Activated naive CD8-positive, alpha-beta T cell treated with anti-CD3 and anti-CD28 coated beads for 36 hours (primary cell): ENCODE results near the gene CLEC1A. TPM values are rescaled to one million over a fixed set of nuclear protein-coding genes. Genes with fewer than 3 reads are reported as not detected.
"Not testable (repeated sequence)": the region's sequence is repeated elsewhere in the genome, so short reads cannot be mapped to it uniquely, and the experiment has no call there.

ENCODE experiments used
- DNase-seq: peaks from one replicate; pipeline ENCODE4 v3.0.0; 2021
- H3K27ac Mint-ChIP-seq: one replicate; pipeline ENCODE4 v1.8.0; 2022; ENCODE audit warnings: mild to moderate bottlenecking, moderate library complexity, mixed read lengths
- H3K27me3 Mint-ChIP-seq: one replicate; pipeline ENCODE4 v1.8.0; 2022; ENCODE audit warnings: mild to moderate bottlenecking, mixed read lengths
- H3K36me3 Mint-ChIP-seq: one replicate; pipeline ENCODE4 v1.8.0; 2021; ENCODE audit warnings: mild to moderate bottlenecking, mixed read lengths
- H3K4me1 Mint-ChIP-seq: one replicate; pipeline ENCODE4 v1.8.0; 2021; ENCODE audit warnings: mixed read lengths
- H3K4me3 Mint-ChIP-seq: one replicate; pipeline ENCODE4 v1.8.0; 2022; ENCODE audit warnings: mild to moderate bottlenecking, moderate library complexity, mixed read lengths
- H3K9me3 Mint-ChIP-seq: one replicate; pipeline ENCODE4 v1.8.0; 2022; ENCODE audit warnings: mixed read lengths
- total RNA-seq, 2 experiments: library from RNA; stranded (reverse); gene quantifications; one replicate each; pipeline ENCODE4 v1.2.3, GENCODE V29; 2021

The CLEC1A gene
- total RNA-seq, 2 experiments from 2014 or later = not detected

DNA sequence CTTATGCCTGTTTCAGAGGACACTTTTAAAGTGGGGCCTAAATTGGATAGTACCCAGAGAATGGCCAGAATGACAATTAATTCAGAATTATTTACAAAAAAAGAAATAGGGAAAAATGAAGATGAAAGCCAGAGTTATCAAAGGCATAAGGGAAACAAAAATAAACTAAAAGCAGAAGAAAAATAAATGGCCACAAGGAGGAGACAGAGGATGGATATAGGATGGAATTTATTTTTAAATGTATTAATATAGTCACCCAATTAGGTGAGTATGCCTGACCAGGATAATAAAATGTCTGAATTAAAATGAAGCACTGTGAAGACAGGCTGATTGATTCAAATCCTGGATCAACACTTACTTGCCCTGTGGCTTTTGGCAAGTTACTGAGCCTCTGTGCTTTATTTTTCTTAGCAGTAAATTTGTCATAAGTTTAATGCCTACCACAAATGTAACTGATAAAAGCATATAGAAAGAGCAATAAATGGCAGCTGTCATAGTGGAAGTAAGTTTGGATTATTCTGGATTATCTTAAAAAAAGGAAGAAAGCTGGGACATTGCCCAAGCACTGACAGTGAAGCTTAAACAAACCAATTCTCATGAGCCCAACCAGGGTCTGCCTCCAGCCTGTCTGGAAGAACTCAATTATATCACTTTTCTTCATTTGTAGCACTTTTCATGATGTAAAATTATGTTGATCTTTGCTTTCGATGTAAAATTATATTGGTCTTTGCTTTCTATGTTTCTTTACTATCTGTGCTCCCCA is 64.8 kb downstream of the CLEC1A start:
- Mint-ChIP-seq H3K27ac (no peak overlapping the region), H3K4me3 (no peak overlapping the region), H3K27me3 (no peaks in the 10 kb centered on the region), H3K9me3 (no peaks in the 10 kb centered on the region), H3K36me3 (no peaks in the 10 kb centered on the region), H3K4me1 (no peaks in the 10 kb centered on the region)
- no peak for DNase-seq

- Mint-ChIP-seq H3K4me3 (no peak overlapping the region), H3K4me1 (no peaks in the 10 kb centered on the region), H3K27me3 (no peaks in the 10 kb centered on the region), H3K9me3 (no peaks in the 10 kb centered on the region), H3K27ac (no peak overlapping the region), H3K36me3 (no peaks in the 10 kb centered on the region)
- no peak for DNase-seq
These were observed 67.0 kb downstream of the CLEC1A start for GRCh38 chr12:10031771-10032175.

DNA sequence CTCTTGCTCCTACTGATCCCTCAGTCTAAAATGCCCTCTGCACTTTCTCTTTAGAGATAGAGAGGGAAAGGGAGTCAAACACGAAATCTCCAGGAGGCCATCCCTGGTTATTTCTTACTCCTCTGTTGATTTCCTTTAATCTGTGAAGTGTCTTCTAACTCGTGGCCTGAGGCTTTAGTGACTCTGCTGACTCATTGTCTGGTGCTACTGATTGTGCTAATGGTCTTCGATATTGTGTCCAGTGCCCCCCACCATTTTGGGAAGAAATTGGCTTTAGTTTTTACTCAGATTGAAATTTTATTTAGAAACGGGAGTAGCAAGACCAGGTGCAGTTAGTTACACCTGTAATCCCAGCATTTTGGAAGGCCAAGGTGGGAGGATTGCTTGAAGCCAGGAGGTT is 67.5 kb downstream of the CLEC1A start:
- H3K4me1 Mint-ChIP-seq = no peaks in the 10 kb centered on the region

DNA sequence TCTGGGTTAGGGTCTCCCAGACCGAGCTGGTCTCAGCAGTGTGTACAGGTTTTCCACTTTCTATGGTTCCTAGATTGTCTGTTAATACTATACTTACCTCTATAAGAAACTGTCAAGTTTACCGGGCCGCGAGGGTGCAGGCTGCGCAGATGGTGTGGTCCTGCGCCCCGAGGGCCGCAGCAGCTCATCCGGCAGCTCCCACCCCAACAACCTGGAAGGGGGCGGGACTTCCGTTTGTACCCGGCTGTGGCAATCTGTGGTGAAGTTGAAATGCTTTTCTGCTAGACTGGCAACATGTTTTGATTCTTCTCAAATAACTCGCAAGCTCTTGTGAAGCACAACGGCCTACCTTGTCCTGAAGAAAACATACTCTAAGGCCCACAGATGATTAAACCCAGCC is 68.3 kb downstream of the CLEC1A start, which contains the start of gene CLEC9A:
TSS of gene CLEC9A (plus strand) at position 237 of the 400 bp plus-strand sequence. CDS start 22,006 bp downstream, outside the sequence.
- H3K4me3 Mint-ChIP-seq = no peak within 1 kb of the TSS
- no peaks in the 10 kb centered on the region for H3K36me3 Mint-ChIP-seq
- no peak within 1 kb of the TSS for H3K27ac Mint-ChIP-seq
- H3K27me3 Mint-ChIP-seq = peaks cover 1% of the 10 kb centered on the region
- no peaks in the 10 kb centered on the region for H3K4me1 Mint-ChIP-seq
- DNase-seq = no peak
- H3K9me3 Mint-ChIP-seq = no peaks in the 10 kb centered on the region

More for the DNA sequence above, 67.5 kb downstream of the CLEC1A start:
- Mint-ChIP-seq H3K4me3 (no peak overlapping the region), H3K9me3 (no peaks in the 10 kb centered on the region), H3K27me3 (no peaks in the 10 kb centered on the region), H3K27ac (no peak overlapping the region), H3K36me3 (no peaks in the 10 kb centered on the region)
- no peak for DNase-seq

GRCh38 chr12:10027721-10028120 is 71.1 kb downstream of the CLEC1A start:
- Mint-ChIP-seq H3K27ac (no peak overlapping the region), H3K27me3 (peaks cover 5% of the 10 kb centered on the region), H3K9me3 (no peaks in the 10 kb centered on the region), H3K36me3 (no peaks in the 10 kb centered on the region), H3K4me1 (no peaks in the 10 kb centered on the region), H3K4me3 (no peak overlapping the region)
- no peak for DNase-seq

DNA sequence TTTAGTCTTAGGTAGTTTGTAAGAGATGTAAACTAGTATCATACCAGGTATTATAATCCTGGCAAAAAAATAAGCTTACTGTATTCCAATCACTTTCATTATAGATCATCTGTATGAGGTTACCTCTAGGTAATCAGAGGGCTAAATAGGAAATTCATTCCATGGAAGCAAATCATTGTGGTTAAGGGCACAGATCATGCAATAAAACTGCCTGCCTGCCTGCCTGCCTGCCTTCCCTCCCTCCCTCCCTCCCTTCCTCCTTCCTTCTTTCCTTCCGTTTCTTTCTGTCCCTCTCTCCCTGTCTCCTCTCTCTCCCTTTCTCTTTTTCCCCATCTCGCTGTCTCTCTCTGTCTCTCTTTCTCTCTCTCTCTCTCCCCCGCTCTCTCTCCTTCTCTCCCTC is 71.5 kb downstream of the CLEC1A start:
- Mint-ChIP-seq H3K4me1 (no peaks in the 10 kb centered on the region), H3K27me3 (peaks cover 5% of the 10 kb centered on the region), H3K4me3 (no peak overlapping the region), H3K36me3 (no peaks in the 10 kb centered on the region), H3K27ac (no peak overlapping the region), H3K9me3 (no peaks in the 10 kb centered on the region)
- no peak for DNase-seq

DNA sequence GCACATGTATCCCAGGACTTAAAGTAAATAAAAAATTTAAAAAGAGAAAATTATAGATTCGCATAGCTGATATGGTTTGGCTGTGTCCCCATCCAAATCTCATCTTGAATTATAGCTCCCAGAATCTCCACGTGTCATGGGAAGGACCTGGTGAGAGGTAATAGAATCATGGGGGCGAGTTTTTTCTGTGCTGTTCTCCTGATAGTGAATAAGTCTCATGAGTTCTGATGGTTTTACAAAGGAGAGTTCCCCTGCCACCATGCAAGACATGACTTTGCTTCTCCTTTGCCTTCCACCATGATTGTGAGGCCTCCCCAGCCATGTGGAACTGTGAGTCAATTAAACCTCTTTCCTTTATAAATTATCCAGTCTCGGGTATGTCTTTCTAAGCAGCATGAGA is 72.1 kb downstream of the CLEC1A start:
- not testable (repeated sequence) for H3K4me1 Mint-ChIP-seq, H3K4me3 Mint-ChIP-seq, H3K36me3 Mint-ChIP-seq, H3K27me3 Mint-ChIP-seq, H3K9me3 Mint-ChIP-seq, DNase-seq, H3K27ac Mint-ChIP-seq

- Mint-ChIP-seq H3K9me3 (no peaks in the 10 kb centered on the region), H3K4me1 (no peaks in the 10 kb centered on the region), H3K4me3 (no peak overlapping the region), H3K36me3 (no peaks in the 10 kb centered on the region), H3K27ac (no peak overlapping the region), H3K27me3 (peaks cover 5% of the 10 kb centered on the region)
- DNase-seq = no peak
These were observed 73.5 kb downstream of the CLEC1A start for GRCh38 chr12:10025236-10025635.

DNA sequence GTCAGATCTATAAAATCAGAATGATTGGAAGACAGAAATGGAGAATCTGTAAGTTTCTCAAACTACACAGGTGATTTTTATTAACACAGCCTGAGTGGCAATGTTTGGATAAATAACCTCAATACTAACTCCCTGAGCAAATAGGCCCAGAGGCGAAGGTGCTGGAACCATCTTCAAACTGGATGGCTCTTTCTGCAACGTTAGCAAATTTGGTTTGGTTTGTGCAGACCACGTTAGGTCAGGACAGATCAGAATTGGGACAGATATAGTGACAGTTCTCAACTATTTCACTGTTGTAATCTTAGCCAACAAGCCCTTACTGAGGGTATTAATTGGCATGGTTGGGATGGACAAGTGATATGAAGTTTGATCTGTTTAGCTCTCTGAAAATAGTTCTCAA is 77.4 kb downstream of the CLEC1A start:
- H3K27me3 Mint-ChIP-seq = peaks cover 8% of the 10 kb centered on the region
- H3K36me3 Mint-ChIP-seq = no peaks in the 10 kb centered on the region
- H3K27ac Mint-ChIP-seq = no peak overlapping the region
- H3K4me3 Mint-ChIP-seq = no peak overlapping the region
- DNase-seq = no peak
- no peaks in the 10 kb centered on the region for H3K4me1 Mint-ChIP-seq
- H3K9me3 Mint-ChIP-seq = no peaks in the 10 kb centered on the region

Other genes starting within 250 kb of the CLEC1A start
- gene CLEC2B, start 229.6 kb downstream of the CLEC1A start, total RNA-seq = 10 to 100 TPM; 21.1 to 25.6 TPM
- gene KLRF2, start 217.5 kb downstream of the CLEC1A start, total RNA-seq = not detected
- gene CLEC2A, start 166.6 kb downstream of the CLEC1A start, total RNA-seq = not detected
- under 1 TPM; 0.14 TPM for gene CLEC12A, start 127.6 kb downstream of the CLEC1A start, total RNA-seq
- gene CLEC1B, start 99.9 kb downstream of the CLEC1A start, total RNA-seq = not detected
- not detected for gene CLEC12B, start 88.4 kb downstream of the CLEC1A start, total RNA-seq
- gene CLEC9A, start 68.3 kb downstream of the CLEC1A start, total RNA-seq = not detected
- gene CLEC7A, start 31.2 kb upstream of the CLEC1A start, total RNA-seq = not detected
- not detected for gene OLR1, start 73.1 kb upstream of the CLEC1A start, total RNA-seq
- gene TMEM52B, start 80.0 kb upstream of the CLEC1A start, total RNA-seq = not detected
- gene GABARAPL1, start 113.9 kb upstream of the CLEC1A start, total RNA-seq = 1 to 10 TPM; 6.0 to 7.2 TPM
- gene KLRD1, start 208.9 kb upstream of the CLEC1A start, total RNA-seq = 1 to 10 TPM; 2.0 to 2.6 TPM